Measurements from ENCODE around the gene ECI2. TPM values are rescaled to one million over a fixed set of nuclear protein-coding genes. Genes with fewer than 3 reads are reported as not detected.

ECI2 gene
- total RNA-seq, 4 donors from 2014 or later = 17.7 to 137 (median 69.9) TPM

DNA sequence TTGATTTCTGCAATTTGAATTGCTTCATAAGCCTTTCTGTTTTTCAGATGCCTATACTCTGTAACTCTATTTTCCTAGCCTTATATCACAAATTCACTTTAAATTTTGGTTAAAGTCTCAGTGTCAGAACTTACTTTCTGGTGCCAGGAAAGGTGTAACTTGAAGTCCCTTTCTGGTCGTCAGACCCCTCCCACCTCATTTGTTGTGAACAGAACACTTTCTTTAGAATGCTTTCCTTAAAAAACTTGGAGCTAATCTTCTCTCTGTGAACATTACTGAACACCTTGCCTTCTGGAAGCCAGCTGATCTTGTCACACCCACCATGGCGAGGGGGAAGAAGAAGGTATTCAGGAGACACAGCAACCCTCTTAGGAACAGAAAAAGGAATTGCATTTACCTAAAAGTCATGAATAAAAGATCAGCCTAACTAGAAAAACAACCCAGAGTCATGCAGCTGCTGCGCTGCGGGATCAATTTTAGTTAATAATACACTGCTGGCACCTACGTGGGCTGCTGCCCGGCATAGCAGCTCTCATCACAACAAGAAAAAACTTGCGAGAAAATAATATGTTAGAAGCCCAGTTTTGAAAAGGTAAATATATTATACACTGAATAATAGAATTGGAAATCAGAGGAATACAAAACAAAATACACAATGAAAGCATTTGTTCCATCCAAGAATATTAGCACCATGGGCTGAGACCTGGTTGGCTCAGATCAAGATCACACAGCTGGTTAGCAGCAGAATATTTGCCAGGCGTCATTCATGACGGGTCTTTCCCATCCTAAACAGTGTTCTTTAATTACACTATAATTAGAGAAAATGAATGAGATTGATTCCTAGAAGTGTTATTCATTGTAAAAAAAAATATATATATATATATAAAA, 50.7 kb downstream of the ECI2 start:
- in situ Hi-C loops (cut with MboI; ENCODE audit: low pct_ligation_motif_present in 1 of 4, low pct_unique_long_range_greater_than_20kb in 1 of 4, low sequenced_read_pairs in 3 of 4) (no loop called here), intact Hi-C loops (cut with DNase I; ENCODE audit: low total_unique reads) (no loop called here)
- Histone ChIP-seq H3K27me3 (no peaks in the 10 kb centered on the region), H3K36me3 (no peaks in the 10 kb centered on the region), H3K4me1 (peaks cover 0 to 23% (median 5%) of the 10 kb centered on the region in 4 donors), H3K4me3 (no peak overlapping the region), H3K27ac (no peak overlapping the region), H3K9me3 (no peaks in the 10 kb centered on the region)
- TF ChIP-seq POLR2AphosphoS5 (IDR thresholded peaks at IDR 0.05) = no peak
- TF ChIP-seq, protein P1, sequence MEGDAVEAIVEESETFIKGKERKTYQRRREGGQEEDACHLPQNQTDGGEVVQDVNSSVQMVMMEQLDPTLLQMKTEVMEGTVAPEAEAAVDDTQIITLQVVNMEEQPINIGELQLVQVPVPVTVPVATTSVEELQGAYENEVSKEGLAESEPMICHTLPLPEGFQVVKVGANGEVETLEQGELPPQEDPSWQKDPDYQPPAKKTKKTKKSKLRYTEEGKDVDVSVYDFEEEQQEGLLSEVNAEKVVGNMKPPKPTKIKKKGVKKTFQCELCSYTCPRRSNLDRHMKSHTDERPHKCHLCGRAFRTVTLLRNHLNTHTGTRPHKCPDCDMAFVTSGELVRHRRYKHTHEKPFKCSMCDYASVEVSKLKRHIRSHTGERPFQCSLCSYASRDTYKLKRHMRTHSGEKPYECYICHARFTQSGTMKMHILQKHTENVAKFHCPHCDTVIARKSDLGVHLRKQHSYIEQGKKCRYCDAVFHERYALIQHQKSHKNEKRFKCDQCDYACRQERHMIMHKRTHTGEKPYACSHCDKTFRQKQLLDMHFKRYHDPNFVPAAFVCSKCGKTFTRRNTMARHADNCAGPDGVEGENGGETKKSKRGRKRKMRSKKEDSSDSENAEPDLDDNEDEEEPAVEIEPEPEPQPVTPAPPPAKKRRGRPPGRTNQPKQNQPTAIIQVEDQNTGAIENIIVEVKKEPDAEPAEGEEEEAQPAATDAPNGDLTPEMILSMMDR (IDR thresholded peaks at IDR 0.05) = no peak
- TF ChIP-seq EP300 (IDR thresholded peaks at IDR 0.05; ENCODE audit: low read depth) = no peak
- TF ChIP-seq POLR2A (IDR thresholded peaks at IDR 0.05) = no peak
- 30 to 57% methylated on average over 6 to 9 of the region's 9 CpGs for WGBS, 2 donors (ENCODE audit: low coverage in 1 of 2)
- DNase-seq = no peak

DNA sequence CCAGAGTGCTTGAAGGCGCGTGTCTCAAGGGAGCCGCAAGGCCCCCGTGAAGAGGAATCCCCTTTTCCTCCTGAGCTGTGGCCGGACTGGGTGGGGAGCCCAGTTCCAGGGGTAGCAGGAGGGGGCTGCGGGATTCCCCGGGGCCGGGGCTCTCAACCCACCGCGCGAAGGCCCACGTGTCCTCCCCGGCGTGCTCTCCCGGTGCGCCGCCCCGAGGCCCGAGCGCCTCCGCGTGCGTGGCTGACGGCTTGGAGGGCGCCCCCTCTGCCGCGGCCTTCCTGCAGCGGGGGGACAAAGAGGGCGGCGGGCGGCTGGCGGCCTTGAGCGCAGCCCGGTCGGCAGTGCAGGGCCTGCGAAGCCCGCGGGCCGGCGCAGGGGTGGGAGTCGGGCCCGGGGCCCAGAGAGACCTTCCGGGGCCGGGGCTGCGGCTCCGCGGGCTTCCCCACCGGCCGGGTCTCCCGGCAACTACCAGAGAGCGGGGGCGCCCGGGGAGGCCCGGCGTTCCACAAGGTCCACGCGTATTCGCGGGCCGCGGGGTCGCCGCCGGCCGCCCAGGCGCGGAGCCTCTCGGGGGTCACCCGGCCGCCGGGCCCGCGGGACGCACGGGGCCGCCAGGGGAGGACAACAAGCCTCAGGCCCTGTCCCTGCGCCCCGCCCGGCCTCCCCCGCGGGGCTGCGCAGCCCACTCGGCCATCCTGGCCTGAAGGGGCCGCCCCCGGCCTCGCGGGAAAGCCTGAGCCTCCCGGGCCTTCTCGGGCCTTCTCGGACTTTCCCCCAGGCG, 56.5 kb downstream of the ECI2 start, which contains the start of gene FAM217A:
Gene FAM217A, minus strand, starts transcription at position 447 of the 781 bp plus-strand sequence. CDS start 1,723 bp downstream, outside the sequence.
- no peak for TF ChIP-seq POLR2A (IDR thresholded peaks at IDR 0.05)
- TF ChIP-seq POLR2AphosphoS5 (IDR thresholded peaks at IDR 0.05) = no peak
- TF ChIP-seq, protein P1 (IDR thresholded peaks at IDR 0.05) = no peak
- no peak for TF ChIP-seq EP300 (IDR thresholded peaks at IDR 0.05; ENCODE audit: low read depth)
- DNase-seq = no peak

DNA sequence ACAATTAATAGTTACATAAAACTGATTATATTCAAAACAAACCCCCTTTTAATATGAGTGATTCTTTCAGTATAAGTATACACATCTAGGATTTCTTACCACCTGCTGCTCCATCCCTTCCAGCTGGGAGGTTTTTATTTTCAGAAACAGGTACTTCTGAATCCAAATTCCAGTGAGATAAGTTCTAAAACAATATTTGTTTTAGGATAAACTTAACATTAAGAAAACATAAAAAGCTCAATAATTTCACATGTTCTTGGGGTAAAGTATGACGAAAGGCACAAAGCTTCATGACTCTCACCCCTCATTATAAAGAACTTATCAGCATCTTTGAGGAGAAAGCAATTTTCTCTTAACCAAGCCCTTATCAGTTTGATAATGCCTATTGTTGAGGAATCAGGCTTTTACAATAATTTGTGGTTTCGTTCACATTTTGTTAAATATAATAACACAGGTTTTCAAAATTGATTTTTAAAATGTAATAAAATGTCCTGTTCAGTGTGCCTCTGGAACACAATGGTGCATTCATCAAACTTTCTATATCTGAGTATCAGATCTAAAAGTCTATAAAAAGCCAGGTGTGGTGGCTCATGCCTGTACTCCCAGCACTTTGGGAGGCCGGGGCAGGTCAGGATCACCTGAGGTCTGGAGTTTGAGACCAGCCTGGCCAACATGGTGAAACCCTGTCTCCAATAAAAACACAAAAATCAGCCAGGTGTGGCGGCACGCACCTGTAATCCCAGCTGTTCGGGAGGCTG, 60.7 kb downstream of the ECI2 start:
- 46 to 51% methylated on average over 5 to 6 of the region's 6 CpGs for WGBS, 2 donors (ENCODE audit: low coverage in 1 of 2)
- Histone ChIP-seq H3K9me3 (no peaks in the 10 kb centered on the region), H3K27ac (no peak overlapping the region), H3K27me3 (peaks cover 13% of the 10 kb centered on the region), H3K4me3 (no peak overlapping the region), H3K4me1 (peaks cover 0 to 4% (median 0%) of the 10 kb centered on the region in 4 donors), H3K36me3 (no peaks in the 10 kb centered on the region)
- in situ Hi-C loops (cut with MboI; ENCODE audit: low pct_ligation_motif_present in 1 of 4, low pct_unique_long_range_greater_than_20kb in 1 of 4, low sequenced_read_pairs in 3 of 4) (no loop called here), intact Hi-C loops (cut with DNase I; ENCODE audit: low total_unique reads) (no loop called here)
- TF ChIP-seq EP300 (IDR thresholded peaks at IDR 0.05; ENCODE audit: low read depth) (no peak), POLR2AphosphoS5 (IDR thresholded peaks at IDR 0.05) (no peak), POLR2A (IDR thresholded peaks at IDR 0.05) (no peak)
- TF ChIP-seq, protein P1 (IDR thresholded peaks at IDR 0.05) = no peak
- DNase-seq = no peak

More for the DNA sequence above, 56.5 kb downstream of the ECI2 start, which contains the start of gene FAM217A:
- Histone ChIP-seq H3K4me3 (no peak within 1 kb of the TSS), H3K36me3 (no peaks in the 10 kb centered on the region), H3K27ac (no peak within 1 kb of the TSS), H3K27me3 (peaks cover 13% of the 10 kb centered on the region), H3K4me1 (peaks cover 0 to 4% (median 0%) of the 10 kb centered on the region in 4 donors), H3K9me3 (no peaks in the 10 kb centered on the region)
- WGBS, 2 donors (ENCODE audit: low coverage in 1 of 2) = 81% methylated on average over 87 of the region's 91 CpGs; no CpG with 5 or more reads in 1 of the 2 donors
- intact Hi-C loops (cut with DNase I; ENCODE audit: low total_unique reads) = no loop called here
- in situ Hi-C loops (cut with MboI; ENCODE audit: low pct_ligation_motif_present in 1 of 4, low pct_unique_long_range_greater_than_20kb in 1 of 4, low sequenced_read_pairs in 3 of 4) = no loop called here

Data from transverse colon (tissue), 4 donors.